Testis (tissue), 3 donors: Measurements from ENCODE around the gene ATG7. TPM values are rescaled to one million over a fixed set of nuclear protein-coding genes. Genes with fewer than 3 reads are reported as not detected.

Experiments used
- DNase-seq: peaks from one replicate; pipeline ENCODE4 v3.0.0-alpha.2; 2019
- H3K27ac ChIP-seq, 2 donors: fragments of 200-600 bp; sonication (generic); one replicate each; pipeline ENCODE4 v1.5.1; 2019
- H3K27me3 ChIP-seq: fragments of 200-600 bp; sonication (generic); one replicate; pipeline ENCODE4 v1.5.1; 2019
- H3K36me3 ChIP-seq: fragments of 200-600 bp; sonication (generic); one replicate; pipeline ENCODE4 v1.5.1; 2017; ENCODE audit warnings: low read depth; ENCODE audit errors: missing control alignments
- H3K4me1 ChIP-seq: fragments of 200-600 bp; sonication (generic); one replicate; pipeline ENCODE4 v1.5.1; 2019
- H3K4me3 ChIP-seq, 2 donors: fragments of 200-600 bp; sonication (generic); one replicate each; pipeline ENCODE4 v1.5.1; 2017 to 2019
- H3K9me3 ChIP-seq: fragments of 200-600 bp; sonication (generic); one replicate; pipeline ENCODE4 v1.5.1; 2017
- POLR2A ChIP-seq: fragments of 450-650 bp; IDR thresholded peaks from one replicate; pipeline ENCODE4 v1.6.1; 2017; ENCODE audit warnings: antibody characterized with exemption, mild to moderate bottlenecking, moderate library complexity
- WGBS, 2 donors: methylation state at CpG; one replicate each; pipeline ENCODE4 v1.1.5; 2018; 5-methylcytosine and 5-hydroxymethylcytosine counted together
- intact Hi-C: fragments of 100-400 bp; cut with DNase I; formaldehyde crosslinking; loops from one replicate; pipeline ENCODE4 v1.15.1; 2023; ENCODE audit warnings: low total_unique reads
- polyA plus RNA-seq: library from polyadenylated mRNA; stranded (reverse); fragments of 350-450 nt; fragmentation: Illumina TruSeq; extraction: RNeasy Lipid Tissue Mini Kit (QIAGEN cat#74804); gene quantifications from one replicate; pipeline ENCODE4 v1.2.3, GENCODE V29; 2014; ENCODE audit warnings: low read depth, low replicate concordance; ENCODE audit not compliant: insufficient read depth
- total RNA-seq, 2 donors: library from RNA; depleted of rRNA; stranded (reverse); fragments of >200 nt; gene quantifications; one replicate each; pipeline ENCODE4 v1.2.3, GENCODE V29; 2016
- TF ChIP-seq, protein P1 (sequence below), 3 experiments: fragments of 450-650 bp in 2 of 3; fragments of 200-600 bp in 1 of 3; sonication (generic) in 1 of 3; IDR thresholded peaks; one replicate each; pipeline ENCODE4 v1.5.1; 2016 to 2019; ENCODE audit warnings: antibody characterized with exemption in 3 of 3, mild to moderate bottlenecking in 2 of 3, moderate library complexity in 1 of 3

ATG7 gene
- total and polyA plus RNA-seq, 3 donors from 2014 or later = 52.9 to 95.4 (median 86.0) TPM

DNA sequence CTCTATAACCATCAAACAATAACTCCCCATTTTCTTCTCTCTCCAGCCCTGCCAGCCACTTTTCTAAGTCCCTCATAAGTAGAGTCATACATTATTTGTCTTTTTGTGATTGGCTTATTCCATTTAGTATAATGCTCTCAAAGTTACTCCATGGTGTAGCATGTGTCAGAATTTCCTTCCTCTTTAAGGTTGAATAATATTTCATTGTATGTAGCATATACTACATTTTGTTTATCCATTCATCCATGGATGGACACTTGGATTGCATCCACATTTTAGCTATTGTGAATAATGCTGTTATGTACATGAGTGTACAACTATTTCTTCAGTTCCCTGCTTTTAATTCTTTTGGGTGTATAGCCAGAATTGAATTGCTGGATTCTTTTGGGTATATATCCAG lies 138.4 kb downstream of the ATG7 start:
- Histone ChIP-seq H3K36me3 (no peaks in the 10 kb centered on the region), H3K27me3 (no peaks in the 10 kb centered on the region), H3K9me3 (no peaks in the 10 kb centered on the region), H3K27ac (no peak overlapping the region), H3K4me3 (no peak overlapping the region), H3K4me1 (no peaks in the 10 kb centered on the region)
- DNase-seq = no peak
- intact Hi-C loops = no loop called here
- no peak for TF ChIP-seq POLR2A
- TF ChIP-seq, protein P1, sequence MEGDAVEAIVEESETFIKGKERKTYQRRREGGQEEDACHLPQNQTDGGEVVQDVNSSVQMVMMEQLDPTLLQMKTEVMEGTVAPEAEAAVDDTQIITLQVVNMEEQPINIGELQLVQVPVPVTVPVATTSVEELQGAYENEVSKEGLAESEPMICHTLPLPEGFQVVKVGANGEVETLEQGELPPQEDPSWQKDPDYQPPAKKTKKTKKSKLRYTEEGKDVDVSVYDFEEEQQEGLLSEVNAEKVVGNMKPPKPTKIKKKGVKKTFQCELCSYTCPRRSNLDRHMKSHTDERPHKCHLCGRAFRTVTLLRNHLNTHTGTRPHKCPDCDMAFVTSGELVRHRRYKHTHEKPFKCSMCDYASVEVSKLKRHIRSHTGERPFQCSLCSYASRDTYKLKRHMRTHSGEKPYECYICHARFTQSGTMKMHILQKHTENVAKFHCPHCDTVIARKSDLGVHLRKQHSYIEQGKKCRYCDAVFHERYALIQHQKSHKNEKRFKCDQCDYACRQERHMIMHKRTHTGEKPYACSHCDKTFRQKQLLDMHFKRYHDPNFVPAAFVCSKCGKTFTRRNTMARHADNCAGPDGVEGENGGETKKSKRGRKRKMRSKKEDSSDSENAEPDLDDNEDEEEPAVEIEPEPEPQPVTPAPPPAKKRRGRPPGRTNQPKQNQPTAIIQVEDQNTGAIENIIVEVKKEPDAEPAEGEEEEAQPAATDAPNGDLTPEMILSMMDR (IDR thresholded peaks at IDR 0.05) = no peak

DNA sequence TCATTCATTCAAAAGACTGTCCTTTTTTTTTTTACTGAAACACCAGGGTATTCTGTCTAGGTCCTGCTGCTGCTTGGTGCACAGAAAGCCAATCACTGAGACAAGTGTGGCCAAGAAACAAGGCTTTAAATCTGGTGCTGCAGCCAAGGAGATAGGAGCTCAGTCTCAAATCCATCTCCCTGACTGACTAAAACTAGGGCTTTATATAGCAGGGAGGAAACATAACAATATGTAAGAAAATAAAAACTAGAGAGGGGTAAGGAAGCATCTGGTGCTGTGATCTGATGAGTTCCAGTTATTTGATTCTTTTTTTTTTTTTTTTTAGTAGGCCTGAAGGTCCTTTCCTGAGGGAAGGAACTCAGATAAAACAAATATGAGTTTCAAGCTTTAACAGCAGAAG lies 139.8 kb downstream of the ATG7 start:
- Histone ChIP-seq H3K9me3 (no peaks in the 10 kb centered on the region), H3K36me3 (no peaks in the 10 kb centered on the region), H3K4me1 (no peaks in the 10 kb centered on the region), H3K4me3 (no peak overlapping the region), H3K27me3 (no peaks in the 10 kb centered on the region), H3K27ac (no peak overlapping the region)
- TF ChIP-seq POLR2A = no peak
- TF ChIP-seq, protein P1 (IDR thresholded peaks at IDR 0.05) = no peak
- intact Hi-C loops = no loop called here
- no peak for DNase-seq

DNA sequence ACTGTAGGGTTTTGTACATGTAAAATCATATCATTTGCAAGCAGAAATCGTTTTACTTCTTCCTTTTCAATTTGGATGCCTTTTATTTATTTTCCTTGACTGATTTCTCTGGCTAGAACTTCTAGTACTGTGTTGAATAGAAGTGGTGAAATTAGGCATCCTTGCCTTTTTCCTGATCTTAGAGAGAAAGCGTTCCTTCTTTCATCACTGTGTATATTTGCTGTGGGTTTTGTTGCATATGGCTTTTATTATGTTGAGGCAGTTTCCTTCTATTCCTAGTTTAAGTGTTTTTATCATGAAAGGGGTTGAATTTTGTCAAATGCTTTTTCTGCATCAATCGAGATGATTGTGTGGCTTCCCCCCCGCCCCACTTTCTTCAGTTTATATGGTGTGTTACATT lies 140.9 kb downstream of the ATG7 start:
- Histone ChIP-seq H3K36me3 (no peaks in the 10 kb centered on the region), H3K4me3 (no peak overlapping the region), H3K4me1 (no peaks in the 10 kb centered on the region), H3K27me3 (no peaks in the 10 kb centered on the region), H3K27ac (no peak overlapping the region), H3K9me3 (no peaks in the 10 kb centered on the region)
- TF ChIP-seq POLR2A = no peak
- TF ChIP-seq, protein P1 (IDR thresholded peaks at IDR 0.05) = no peak
- DNase-seq = no peak
- WGBS, 2 donors = 71% methylated on average over 4 of the region's 4 CpGs
- intact Hi-C loops = no loop called here

DNA sequence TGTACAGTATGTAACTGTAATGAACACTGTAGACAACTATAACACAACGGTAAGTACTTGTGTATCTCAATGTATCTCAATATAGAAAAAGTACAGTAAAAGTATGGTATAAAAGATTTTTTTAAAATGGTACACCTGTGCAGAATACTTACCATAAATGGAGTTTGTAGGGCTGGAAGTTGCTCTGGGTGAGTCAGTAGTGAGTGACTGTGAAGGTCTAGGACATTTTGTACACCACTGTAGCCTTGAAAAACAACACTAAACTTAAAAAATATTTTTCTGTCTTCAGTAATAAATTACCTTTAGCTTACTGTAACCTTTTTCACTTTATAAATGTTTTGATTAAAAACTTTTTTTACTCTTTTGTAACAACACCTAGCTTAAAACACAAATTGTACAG lies 142.9 kb downstream of the ATG7 start:
- no peaks in the 10 kb centered on the region for H3K36me3 ChIP-seq
- no peak overlapping the region for H3K27ac ChIP-seq
- no peak for DNase-seq
- TF ChIP-seq, protein P1 (IDR thresholded peaks at IDR 0.05) = no peak
- no peak for TF ChIP-seq POLR2A
- intact Hi-C loops = no loop called here
- H3K4me3 ChIP-seq = no peak overlapping the region
- no peaks in the 10 kb centered on the region for H3K4me1 ChIP-seq
- WGBS, 2 donors = 94 to 100% methylated on average over 1 of the region's 1 CpG
- no peaks in the 10 kb centered on the region for H3K9me3 ChIP-seq
- no peaks in the 10 kb centered on the region for H3K27me3 ChIP-seq

DNA sequence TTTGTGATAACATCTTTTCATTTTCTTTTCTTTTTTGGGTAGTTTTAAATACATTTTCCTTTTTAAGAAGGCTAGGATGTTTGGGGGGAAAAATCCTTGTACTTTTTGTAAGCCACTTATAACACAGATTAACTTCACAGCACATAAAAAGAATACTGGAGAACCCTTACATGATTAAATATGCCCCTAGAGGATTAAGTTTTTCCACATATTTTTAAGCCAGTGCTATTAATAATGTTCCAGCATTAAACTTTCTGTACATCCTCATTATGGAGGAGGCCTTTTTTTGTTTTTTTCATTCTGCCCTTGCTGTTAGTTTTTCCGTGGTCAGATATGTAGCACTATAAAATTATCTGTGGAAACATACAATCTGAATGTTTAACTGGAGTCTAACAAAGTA lies 147.9 kb downstream of the ATG7 start:
- DNase-seq = no peak
- Histone ChIP-seq H3K9me3 (no peaks in the 10 kb centered on the region), H3K27ac (no peak overlapping the region), H3K36me3 (no peaks in the 10 kb centered on the region), H3K4me1 (no peaks in the 10 kb centered on the region), H3K27me3 (no peaks in the 10 kb centered on the region), H3K4me3 (no peak overlapping the region)
- intact Hi-C loops = no loop called here
- TF ChIP-seq, protein P1 (IDR thresholded peaks at IDR 0.05) = no peak
- no peak for TF ChIP-seq POLR2A
- 26 to 33% methylated on average over 1 of the region's 1 CpG for WGBS, 2 donors
